ENCODE data around the gene TCHP.

DNA sequence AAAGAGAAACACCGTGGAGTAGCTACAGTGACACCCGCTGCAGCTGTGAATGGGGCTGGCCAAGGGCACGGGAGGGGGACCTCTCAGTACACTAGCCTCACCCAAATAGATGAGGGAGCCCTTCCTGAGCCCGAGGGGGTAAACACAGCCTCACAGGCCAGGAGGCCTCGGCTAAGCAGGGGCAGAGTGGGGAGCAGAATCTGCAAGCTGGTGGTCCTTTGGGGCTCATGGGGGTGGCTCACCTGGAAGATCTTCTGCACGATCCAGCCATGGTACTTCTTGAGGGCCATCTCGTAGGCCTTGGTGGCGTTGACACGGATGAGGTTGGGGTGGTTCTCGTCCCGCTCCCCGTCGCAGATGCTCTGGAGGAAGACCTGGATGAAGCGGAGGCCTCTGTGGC is 44.7 kb upstream of the TCHP start:
- no peak for TF ChIP-seq CTCF (conservative IDR thresholded peaks at IDR 0.05; ENCODE audit: low read length)
- TF ChIP-seq EZH2phosphoT487 (IDR thresholded peaks at IDR 0.05; ENCODE audit: borderline replicate concordance) = no peak
